Measurements from ENCODE around the gene MAEA. TPM values are rescaled to one million over a fixed set of nuclear protein-coding genes. Genes with fewer than 3 reads are reported as not detected.

MAEA gene
- 10 to 100 TPM; 49.9 to 76.7 (median 62.3) TPM for total RNA-seq

DNA sequence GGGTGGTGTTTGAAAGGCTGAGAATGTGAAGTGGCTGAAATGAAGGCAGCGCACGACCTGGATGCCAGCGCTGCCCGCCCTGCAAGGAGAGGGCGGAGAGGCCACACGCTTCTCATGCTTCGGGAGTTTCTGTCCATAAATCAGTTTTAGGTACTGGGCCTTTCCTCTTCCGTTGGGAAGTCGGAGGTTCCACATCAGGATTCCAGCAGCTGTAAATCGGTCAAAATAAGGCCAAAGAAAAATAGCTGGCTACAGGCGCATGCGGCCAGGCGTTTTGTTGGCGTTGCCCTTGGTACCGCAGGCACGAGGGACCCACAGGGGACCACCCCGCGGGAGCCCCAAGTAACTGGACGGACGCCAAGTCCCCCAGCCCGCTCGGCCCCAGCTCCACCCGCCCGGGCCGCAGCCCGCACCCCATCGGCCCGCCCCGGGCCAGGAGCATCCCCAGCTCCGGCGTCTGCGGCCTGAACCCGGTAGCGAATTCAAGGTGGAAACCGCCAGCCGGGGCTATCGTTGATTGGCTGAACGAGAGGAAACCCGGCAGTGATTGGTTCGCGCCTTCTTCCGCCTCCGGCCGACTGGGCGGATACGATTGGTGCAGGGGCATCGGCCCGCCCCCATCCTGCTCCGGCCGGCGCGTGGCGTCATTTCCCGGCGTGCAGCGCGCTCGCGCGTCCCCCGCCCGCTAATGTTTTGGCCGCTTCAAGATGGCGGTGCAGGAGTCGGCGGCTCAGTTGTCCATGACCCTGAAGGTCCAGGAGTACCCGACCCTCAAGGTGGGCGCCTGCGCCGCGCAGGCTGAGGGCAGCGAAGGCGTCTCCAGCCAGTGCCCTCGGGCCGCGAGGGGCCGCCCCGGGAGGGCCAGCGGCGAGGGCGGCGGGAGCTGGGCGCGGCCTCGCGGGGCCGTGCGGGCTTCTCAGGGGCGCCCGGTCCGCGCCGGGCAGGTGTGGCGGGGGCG lies at the start of gene MAEA:
Gene MAEA, plus strand, starts transcription at position 685 of the 958 bp plus-strand sequence. Its CDS starts 23 bp downstream, at position 708.
- peak; percentile 97 to 99 for DNase-seq (ENCODE audit: low spot score in 2 of 2)
- Histone ChIP-seq H3K27me3 (no peaks in the 10 kb centered on the region), H3K4me3 (peak within 1 kb of the TSS; percentile 78 to 93 (median 84)), H3K9me3 (no peaks in the 10 kb centered on the region), H3K27ac (peak within 1 kb of the TSS; percentile 93 to 95), H3K36me3 (no peaks in the 10 kb centered on the region), H3K4me1 (peaks cover 13 to 22% of the 10 kb centered on the region in 2 donors)
- intact Hi-C loops (cut with DNase I; ENCODE audit: low total_unique reads) = loop anchor here (1.0 kb wide), 1 partner anchor 39 kb away; no protein-coding TSS in a partner anchor
- TF ChIP-seq POLR2A (IDR thresholded peaks at IDR 0.05) (peak; percentile 7), POLR2AphosphoS5 (IDR thresholded peaks at IDR 0.05) (peak; percentile 62 to 88 (median 74))
- TF ChIP-seq, protein P1, sequence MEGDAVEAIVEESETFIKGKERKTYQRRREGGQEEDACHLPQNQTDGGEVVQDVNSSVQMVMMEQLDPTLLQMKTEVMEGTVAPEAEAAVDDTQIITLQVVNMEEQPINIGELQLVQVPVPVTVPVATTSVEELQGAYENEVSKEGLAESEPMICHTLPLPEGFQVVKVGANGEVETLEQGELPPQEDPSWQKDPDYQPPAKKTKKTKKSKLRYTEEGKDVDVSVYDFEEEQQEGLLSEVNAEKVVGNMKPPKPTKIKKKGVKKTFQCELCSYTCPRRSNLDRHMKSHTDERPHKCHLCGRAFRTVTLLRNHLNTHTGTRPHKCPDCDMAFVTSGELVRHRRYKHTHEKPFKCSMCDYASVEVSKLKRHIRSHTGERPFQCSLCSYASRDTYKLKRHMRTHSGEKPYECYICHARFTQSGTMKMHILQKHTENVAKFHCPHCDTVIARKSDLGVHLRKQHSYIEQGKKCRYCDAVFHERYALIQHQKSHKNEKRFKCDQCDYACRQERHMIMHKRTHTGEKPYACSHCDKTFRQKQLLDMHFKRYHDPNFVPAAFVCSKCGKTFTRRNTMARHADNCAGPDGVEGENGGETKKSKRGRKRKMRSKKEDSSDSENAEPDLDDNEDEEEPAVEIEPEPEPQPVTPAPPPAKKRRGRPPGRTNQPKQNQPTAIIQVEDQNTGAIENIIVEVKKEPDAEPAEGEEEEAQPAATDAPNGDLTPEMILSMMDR (IDR thresholded peaks at IDR 0.05) = no peak

DNA sequence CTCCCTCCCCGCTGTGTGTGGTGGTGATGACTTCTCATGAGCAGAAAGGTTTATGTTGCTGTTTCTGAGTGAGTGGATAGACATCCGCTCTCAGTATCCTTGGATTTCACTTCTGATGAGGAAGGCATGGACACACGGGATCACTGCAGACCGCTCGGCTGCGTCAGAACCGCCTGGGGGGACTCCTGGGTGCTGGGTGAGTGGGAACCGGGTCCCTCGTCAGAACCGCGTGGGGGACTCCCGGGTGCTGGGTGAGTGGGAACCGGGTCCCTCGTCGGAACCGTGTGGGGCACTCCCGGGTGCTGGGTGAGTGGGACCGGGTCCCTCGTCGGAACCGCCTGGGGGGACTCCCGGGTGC lies 49.8 kb upstream of the MAEA start:
- H3K4me1 ChIP-seq = peaks cover 5 to 6% of the 10 kb centered on the region in 2 donors
- H3K9me3 ChIP-seq = no peaks in the 10 kb centered on the region
- peaks cover 4% of the 10 kb centered on the region for H3K36me3 ChIP-seq
- TF ChIP-seq POLR2AphosphoS5 (IDR thresholded peaks at IDR 0.05) = no peak
- TF ChIP-seq, protein P1 (IDR thresholded peaks at IDR 0.05) = no peak
- no peak for TF ChIP-seq POLR2A (IDR thresholded peaks at IDR 0.05)
- no peaks in the 10 kb centered on the region for H3K27me3 ChIP-seq
- no peak overlapping the region for H3K27ac ChIP-seq
- H3K4me3 ChIP-seq = no peak overlapping the region
- intact Hi-C loops (cut with DNase I; ENCODE audit: low total_unique reads) = no loop called here
- no peak for DNase-seq (ENCODE audit: low spot score in 2 of 2)

DNA sequence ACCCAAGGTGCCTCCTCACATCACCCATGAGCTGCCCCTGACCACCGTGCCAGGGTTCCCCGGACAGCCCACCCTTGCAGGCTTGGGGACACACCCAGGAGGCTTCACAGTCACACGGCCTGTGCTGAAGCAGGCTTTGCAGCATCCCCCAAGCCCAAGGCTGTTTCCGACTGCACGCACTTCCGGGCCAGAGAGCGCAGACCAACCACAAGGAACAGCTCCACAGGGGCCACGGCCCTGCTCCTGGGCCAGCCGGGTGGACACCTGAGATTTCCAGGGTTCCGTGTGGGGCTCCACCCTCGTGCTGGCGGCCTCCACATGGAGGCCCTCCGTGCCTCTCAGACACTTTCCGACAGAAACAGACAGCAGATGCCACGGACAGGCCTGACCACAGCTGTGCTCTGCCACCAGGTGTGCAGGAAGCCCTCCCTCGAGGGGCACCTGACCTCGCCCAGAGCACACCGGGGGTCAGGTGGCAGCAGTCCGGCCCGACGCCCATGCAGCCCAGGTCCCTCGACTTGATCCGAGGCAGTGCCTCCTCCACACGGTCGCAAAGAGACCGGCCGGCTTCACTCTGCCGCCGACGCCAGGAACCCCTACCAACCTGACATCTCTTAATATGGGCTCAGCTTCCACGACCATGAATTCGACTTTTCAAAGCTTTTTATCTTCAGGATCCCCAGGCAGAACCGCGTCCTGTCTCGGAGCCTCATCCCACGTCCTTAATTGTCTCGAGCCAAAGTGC lies 48.8 kb upstream of the MAEA start:
- peaks cover 12 to 15% of the 10 kb centered on the region in 2 donors for H3K4me1 ChIP-seq
- intact Hi-C loops (cut with DNase I; ENCODE audit: low total_unique reads) = no loop called here
- peaks cover 4% of the 10 kb centered on the region for H3K36me3 ChIP-seq
- no peak overlapping the region for H3K4me3 ChIP-seq
- no peak overlapping the region for H3K27ac ChIP-seq
- DNase-seq (ENCODE audit: low spot score in 2 of 2) = no peak
- H3K9me3 ChIP-seq = no peaks in the 10 kb centered on the region
- H3K27me3 ChIP-seq = no peaks in the 10 kb centered on the region
- no peak for TF ChIP-seq POLR2AphosphoS5 (IDR thresholded peaks at IDR 0.05)
- TF ChIP-seq, protein P1 (IDR thresholded peaks at IDR 0.05) = no peak

DNA sequence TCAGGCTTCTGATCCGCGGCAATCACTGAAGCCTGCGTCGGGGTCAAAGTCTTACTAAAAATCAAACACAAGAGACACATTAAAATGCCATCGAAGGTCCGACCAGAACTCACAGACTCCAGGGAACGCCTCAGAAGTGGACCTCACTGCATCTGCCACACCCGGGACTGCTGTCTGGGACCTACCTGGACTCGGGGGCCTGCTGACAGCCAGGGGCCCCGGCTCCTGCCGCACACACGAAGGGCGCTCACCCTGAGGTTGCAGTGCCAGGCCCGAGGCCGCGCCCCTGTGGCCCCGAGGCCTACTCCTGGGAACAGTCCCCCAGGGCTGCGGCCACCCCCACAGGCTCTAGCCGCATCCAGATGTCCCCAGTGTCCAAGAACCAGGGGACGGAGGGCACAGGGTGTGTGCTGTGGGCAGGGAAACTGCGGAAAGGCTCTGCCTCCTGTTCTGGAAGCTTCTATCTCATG lies 48.2 kb upstream of the MAEA start:
- Histone ChIP-seq H3K27ac (no peak overlapping the region), H3K9me3 (no peaks in the 10 kb centered on the region), H3K36me3 (peaks cover 4% of the 10 kb centered on the region), H3K27me3 (no peaks in the 10 kb centered on the region), H3K4me1 (peaks cover 17 to 21% of the 10 kb centered on the region in 2 donors), H3K4me3 (no peak overlapping the region)
- TF ChIP-seq, protein P1 (IDR thresholded peaks at IDR 0.05) = no peak
- DNase-seq (ENCODE audit: low spot score in 2 of 2) = no peak
- intact Hi-C loops (cut with DNase I; ENCODE audit: low total_unique reads) = no loop called here
